ENCODE results near the gene FUCA1. TPM values are rescaled to one million over a fixed set of nuclear protein-coding genes. Genes with fewer than 3 reads are reported as not detected.
A peak's percentile ranks its signal among the peaks of the same experiment; 100 is the strongest.
"Not testable (repeated sequence)": the region's sequence is repeated elsewhere in the genome, so short reads cannot be mapped to it uniquely, and the experiment has no call there.

Gene FUCA1
- total RNA-seq, 1 experiment from 2014 or later, result 30.9 TPM

- H3K4me1 ChIP-seq (replicated peaks; ENCODE audit: insufficient read depth), result peaks cover 21% of the 10 kb centered on the region
- H3K79me2 ChIP-seq (ENCODE audit: low read depth), result no peaks in the 10 kb centered on the region
- ChIA-PET CTCF (interaction anchor here (0.5 to 0.6 kb wide), 2 partner anchors 61 to 586 kb away, joined by 3 to 6 read pairs; no protein-coding TSS in a partner anchor), POLR2A (ENCODE audit: unreplicated experiment) (interaction anchor here (0.6 kb wide), 1 partner anchor 87 kb away, joined by 7 read pairs; no protein-coding TSS in a partner anchor)
- H3K9me3 ChIP-seq (ENCODE audit: insufficient read depth, low read depth), result no peaks in the 10 kb centered on the region
- no peak overlapping the region for H2AFZ ChIP-seq
- H3K9me2 ChIP-seq (ENCODE audit: insufficient read depth), result no peaks in the 10 kb centered on the region
- no peak for DNase-seq
- H3K4me2 ChIP-seq, result no peak overlapping the region
- intact Hi-C loops (cut with micrococcal nuclease; ENCODE audit: unreplicated experiment), result no loop called here
- no peaks in the 10 kb centered on the region for H3K27me3 ChIP-seq (ENCODE audit: insufficient read depth, low read depth)
- H3K36me3 ChIP-seq (ENCODE audit: low read depth), result no peaks in the 10 kb centered on the region
- TF ChIP-seq CTCF (conservative IDR thresholded peaks at IDR 0.05) (no peak), EZH2 (IDR thresholded peaks at IDR 0.05; ENCODE audit: low read depth) (no peak)
- H4K20me1 ChIP-seq (ENCODE audit: insufficient read depth), result no peaks in the 10 kb centered on the region
- peaks cover 12% of the 10 kb centered on the region; the same call in 1 of the 2 replicates for H3F3A ChIP-seq (ENCODE audit: insufficient read depth, low read depth)
- H3K27ac ChIP-seq, result no peak overlapping the region
- H3K4me3 ChIP-seq, result no peak overlapping the region
- no TSS peak for BruUV-seq (replicated peaks)
Observed at GRCh38 chr1:23862640-23863039, 5.5 kb downstream of the FUCA1 start.

- CTCF ChIA-PET, result no interaction called here
- no peaks in the 10 kb centered on the region for H3F3A ChIP-seq (ENCODE audit: insufficient read depth, low read depth)
- no TSS peak for BruUV-seq (replicated peaks)
Observed at GRCh38 chr1:23854568-23854967, 13.5 kb downstream of the FUCA1 start.

GRCh38 chr1:23853124-23853523 lies 15.0 kb downstream of the FUCA1 start:
- H3K4me1 ChIP-seq (replicated peaks; ENCODE audit: insufficient read depth); CTCF ChIA-PET; H3K9me3 ChIP-seq (ENCODE audit: insufficient read depth, low read depth); DNase-seq; H3K4me2 ChIP-seq; BruUV-seq (replicated peaks); H3K9me2 ChIP-seq (ENCODE audit: insufficient read depth); H3K79me2 ChIP-seq (ENCODE audit: low read depth); H3K27ac ChIP-seq; H3K36me3 ChIP-seq (ENCODE audit: low read depth); H3K4me3 ChIP-seq; H3K27me3 ChIP-seq (ENCODE audit: insufficient read depth, low read depth); H4K20me1 ChIP-seq (ENCODE audit: insufficient read depth); H2AFZ ChIP-seq; POLR2A ChIA-PET (ENCODE audit: unreplicated experiment); intact Hi-C loops (cut with micrococcal nuclease; ENCODE audit: unreplicated experiment); H3F3A ChIP-seq (ENCODE audit: insufficient read depth, low read depth): not testable (repeated sequence)

More at GRCh38 chr1:23854568-23854967, 13.5 kb downstream of the FUCA1 start:
- no peaks in the 10 kb centered on the region for H3K27me3 ChIP-seq (ENCODE audit: insufficient read depth, low read depth)
- H3K4me1 ChIP-seq (replicated peaks; ENCODE audit: insufficient read depth), result no peaks in the 10 kb centered on the region
- H2AFZ ChIP-seq, result no peak overlapping the region
- H3K79me2 ChIP-seq (ENCODE audit: low read depth), result no peaks in the 10 kb centered on the region
- H3K4me3 ChIP-seq, result no peak overlapping the region
- TF ChIP-seq CTCF (conservative IDR thresholded peaks at IDR 0.05) (peak; percentile 32; the same call in 1 of the 2 replicates), EZH2 (IDR thresholded peaks at IDR 0.05; ENCODE audit: low read depth) (no peak)
- H3K9me2 ChIP-seq (ENCODE audit: insufficient read depth), result no peaks in the 10 kb centered on the region
- intact Hi-C loops (cut with micrococcal nuclease; ENCODE audit: unreplicated experiment), result no loop called here
- no peak for DNase-seq
- H4K20me1 ChIP-seq (ENCODE audit: insufficient read depth), result no peaks in the 10 kb centered on the region
- H3K9me3 ChIP-seq (ENCODE audit: insufficient read depth, low read depth), result no peaks in the 10 kb centered on the region
- H3K4me2 ChIP-seq, result no peak overlapping the region
- H3K27ac ChIP-seq, result no peak overlapping the region
- POLR2A ChIA-PET (ENCODE audit: unreplicated experiment), result no interaction called here
- H3K36me3 ChIP-seq (ENCODE audit: low read depth), result no peaks in the 10 kb centered on the region

GRCh38 chr1:23851406-23851805 lies 16.7 kb downstream of the FUCA1 start:
- POLR2A ChIA-PET (ENCODE audit: unreplicated experiment); H3K9me3 ChIP-seq (ENCODE audit: insufficient read depth, low read depth); H3K27me3 ChIP-seq (ENCODE audit: insufficient read depth, low read depth); H2AFZ ChIP-seq; H4K20me1 ChIP-seq (ENCODE audit: insufficient read depth); H3K9me2 ChIP-seq (ENCODE audit: insufficient read depth); BruUV-seq (replicated peaks); H3F3A ChIP-seq (ENCODE audit: insufficient read depth, low read depth); H3K4me1 ChIP-seq (replicated peaks; ENCODE audit: insufficient read depth); DNase-seq; H3K36me3 ChIP-seq (ENCODE audit: low read depth); H3K4me2 ChIP-seq; H3K4me3 ChIP-seq; H3K79me2 ChIP-seq (ENCODE audit: low read depth); intact Hi-C loops (cut with micrococcal nuclease; ENCODE audit: unreplicated experiment); H3K27ac ChIP-seq: not testable (repeated sequence)
- CTCF ChIA-PET, result interaction anchor here (0.6 to 0.7 kb wide), 2 partner anchors 26 to 539 kb away, joined by 4 read pairs; partner anchors contain the start of gene HMGCL

All from PC-9 (cell line).